GM12878 (cell line): ENCODE measurements around the gene PEAR1.

ENCODE experiments used
- CHD1 ChIP-seq: IDR thresholded peaks from 2 replicates; pipeline ENCODE4 v1.6.1; 2012; ENCODE audit warnings: low read depth, low read length, improper control_type of control experiment
- PAX8 ChIP-seq: fragments of 450-650 bp; IDR thresholded peaks from 2 replicates; pipeline ENCODE4 v1.6.1; 2017; ENCODE audit warnings: mild to moderate bottlenecking, moderate library complexity
- POLR2A ChIP-seq: IDR thresholded peaks from 2 replicates; pipeline ENCODE4 v1.6.1; 2011; ENCODE audit warnings: low read depth, mild to moderate bottlenecking, low read length
- SMAD5 ChIP-seq: IDR thresholded peaks from 2 replicates; pipeline ENCODE4 v1.6.1; 2016; ENCODE audit warnings: antibody characterized with exemption, low read depth
- WRNIP1 ChIP-seq: IDR thresholded peaks from 2 replicates; pipeline ENCODE4 v1.6.1; 2011; ENCODE audit warnings: low read depth, low read length, improper control_type of control experiment, borderline replicate concordance
- TF ChIP-seq, protein P1 (sequence below), 3 experiments: IDR thresholded peaks in 2 of 3; conservative IDR thresholded peaks in 1 of 3; 2 replicates each; pipeline ENCODE4 v1.5.1; 2011; ENCODE audit warnings: low read depth in 3 of 3, low read length in 3 of 3, mild to moderate bottlenecking in 3 of 3, control low read depth in 2 of 3, moderate library complexity in 2 of 3, inconsistent platforms in 1 of 3, mixed read lengths in 1 of 3; ENCODE audit not compliant: control insufficient read depth in 2 of 3, insufficient read depth in 1 of 3; ENCODE audit errors: extremely low read depth in 1 of 3
- TF ChIP-seq, protein P2 (sequence below): fragments of 450-650 bp; IDR thresholded peaks from 2 replicates; pipeline ENCODE4 v1.6.1; 2018; ENCODE audit warnings: mild to moderate bottlenecking, low read depth, moderate library complexity; ENCODE audit not compliant: partially characterized antibody
- TF ChIP-seq, protein P3 (sequence below): fragments of 450-650 bp; IDR thresholded peaks from 2 replicates; pipeline ENCODE4 v1.6.1; 2017; ENCODE audit warnings: mild to moderate bottlenecking, low read depth, inconsistent platforms; ENCODE audit not compliant: poor library complexity, severe bottlenecking

DNA sequence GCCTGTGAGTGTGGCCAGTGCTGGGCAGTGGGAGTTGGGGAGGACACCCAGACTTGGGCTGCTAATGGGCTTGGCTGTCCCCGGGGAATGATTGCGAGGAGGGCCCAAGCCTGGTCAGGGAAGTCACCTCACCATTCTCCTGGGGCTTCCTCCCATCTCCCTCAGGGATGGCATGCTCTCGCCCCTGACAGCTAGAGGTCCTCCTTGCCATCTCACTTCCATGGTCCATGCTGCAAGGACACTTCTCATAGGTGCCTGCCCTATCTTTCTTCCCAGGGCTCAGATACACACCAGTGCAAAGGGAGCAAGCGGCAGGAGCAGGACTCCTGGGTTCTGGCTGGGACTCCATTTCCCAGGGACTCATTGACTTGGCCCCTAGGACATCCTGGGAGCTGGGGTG lies 28.7 kb upstream of the PEAR1 start:
- TF ChIP-seq PAX8: no peak
- no peak for TF ChIP-seq POLR2A
- TF ChIP-seq, protein P1, sequence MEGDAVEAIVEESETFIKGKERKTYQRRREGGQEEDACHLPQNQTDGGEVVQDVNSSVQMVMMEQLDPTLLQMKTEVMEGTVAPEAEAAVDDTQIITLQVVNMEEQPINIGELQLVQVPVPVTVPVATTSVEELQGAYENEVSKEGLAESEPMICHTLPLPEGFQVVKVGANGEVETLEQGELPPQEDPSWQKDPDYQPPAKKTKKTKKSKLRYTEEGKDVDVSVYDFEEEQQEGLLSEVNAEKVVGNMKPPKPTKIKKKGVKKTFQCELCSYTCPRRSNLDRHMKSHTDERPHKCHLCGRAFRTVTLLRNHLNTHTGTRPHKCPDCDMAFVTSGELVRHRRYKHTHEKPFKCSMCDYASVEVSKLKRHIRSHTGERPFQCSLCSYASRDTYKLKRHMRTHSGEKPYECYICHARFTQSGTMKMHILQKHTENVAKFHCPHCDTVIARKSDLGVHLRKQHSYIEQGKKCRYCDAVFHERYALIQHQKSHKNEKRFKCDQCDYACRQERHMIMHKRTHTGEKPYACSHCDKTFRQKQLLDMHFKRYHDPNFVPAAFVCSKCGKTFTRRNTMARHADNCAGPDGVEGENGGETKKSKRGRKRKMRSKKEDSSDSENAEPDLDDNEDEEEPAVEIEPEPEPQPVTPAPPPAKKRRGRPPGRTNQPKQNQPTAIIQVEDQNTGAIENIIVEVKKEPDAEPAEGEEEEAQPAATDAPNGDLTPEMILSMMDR (IDR thresholded peaks at IDR 0.05 in 2 of 3, conservative IDR thresholded peaks at IDR 0.05 in 1 of 3; ENCODE audit: control insufficient read depth in 2 of 3, extremely low read depth in 1 of 3, insufficient read depth in 1 of 3, low read depth in 3 of 3, low read length in 3 of 3): no peak
- TF ChIP-seq, protein P2, sequence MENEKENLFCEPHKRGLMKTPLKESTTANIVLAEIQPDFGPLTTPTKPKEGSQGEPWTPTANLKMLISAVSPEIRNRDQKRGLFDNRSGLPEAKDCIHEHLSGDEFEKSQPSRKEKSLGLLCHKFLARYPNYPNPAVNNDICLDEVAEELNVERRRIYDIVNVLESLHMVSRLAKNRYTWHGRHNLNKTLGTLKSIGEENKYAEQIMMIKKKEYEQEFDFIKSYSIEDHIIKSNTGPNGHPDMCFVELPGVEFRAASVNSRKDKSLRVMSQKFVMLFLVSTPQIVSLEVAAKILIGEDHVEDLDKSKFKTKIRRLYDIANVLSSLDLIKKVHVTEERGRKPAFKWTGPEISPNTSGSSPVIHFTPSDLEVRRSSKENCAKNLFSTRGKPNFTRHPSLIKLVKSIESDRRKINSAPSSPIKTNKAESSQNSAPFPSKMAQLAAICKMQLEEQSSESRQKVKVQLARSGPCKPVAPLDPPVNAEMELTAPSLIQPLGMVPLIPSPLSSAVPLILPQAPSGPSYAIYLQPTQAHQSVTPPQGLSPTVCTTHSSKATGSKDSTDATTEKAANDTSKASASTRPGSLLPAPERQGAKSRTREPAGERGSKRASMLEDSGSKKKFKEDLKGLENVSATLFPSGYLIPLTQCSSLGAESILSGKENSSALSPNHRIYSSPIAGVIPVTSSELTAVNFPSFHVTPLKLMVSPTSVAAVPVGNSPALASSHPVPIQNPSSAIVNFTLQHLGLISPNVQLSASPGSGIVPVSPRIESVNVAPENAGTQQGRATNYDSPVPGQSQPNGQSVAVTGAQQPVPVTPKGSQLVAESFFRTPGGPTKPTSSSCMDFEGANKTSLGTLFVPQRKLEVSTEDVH: no peak
- no peak for TF ChIP-seq CHD1
- TF ChIP-seq, protein P3, sequence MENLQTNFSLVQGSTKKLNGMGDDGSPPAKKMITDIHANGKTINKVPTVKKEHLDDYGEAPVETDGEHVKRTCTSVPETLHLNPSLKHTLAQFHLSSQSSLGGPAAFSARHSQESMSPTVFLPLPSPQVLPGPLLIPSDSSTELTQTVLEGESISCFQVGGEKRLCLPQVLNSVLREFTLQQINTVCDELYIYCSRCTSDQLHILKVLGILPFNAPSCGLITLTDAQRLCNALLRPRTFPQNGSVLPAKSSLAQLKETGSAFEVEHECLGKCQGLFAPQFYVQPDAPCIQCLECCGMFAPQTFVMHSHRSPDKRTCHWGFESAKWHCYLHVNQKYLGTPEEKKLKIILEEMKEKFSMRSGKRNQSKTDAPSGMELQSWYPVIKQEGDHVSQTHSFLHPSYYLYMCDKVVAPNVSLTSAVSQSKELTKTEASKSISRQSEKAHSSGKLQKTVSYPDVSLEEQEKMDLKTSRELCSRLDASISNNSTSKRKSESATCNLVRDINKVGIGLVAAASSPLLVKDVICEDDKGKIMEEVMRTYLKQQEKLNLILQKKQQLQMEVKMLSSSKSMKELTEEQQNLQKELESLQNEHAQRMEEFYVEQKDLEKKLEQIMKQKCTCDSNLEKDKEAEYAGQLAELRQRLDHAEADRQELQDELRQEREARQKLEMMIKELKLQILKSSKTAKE: no peak
- TF ChIP-seq SMAD5: no peak
- no peak for TF ChIP-seq WRNIP1
